ENCODE data around the gene CD8B. TPM values are rescaled to one million over a fixed set of nuclear protein-coding genes. Genes with fewer than 3 reads are reported as not detected.
"Not testable (repeated sequence)": the region's sequence is repeated elsewhere in the genome, so short reads cannot be mapped to it uniquely, and the experiment has no call there.

CD8B gene
- total and polyA plus RNA-seq, 2 of the 13 experiments (the other 11 are each of a cell fraction or from before 2014, with no cell fraction given), result 0.04 TPM; not detected in 1

- H3K27me3 ChIP-seq (ENCODE audit: control insufficient read depth in 1 of 2, insufficient read depth in 2 of 2, low read length in 2 of 2); H3K27ac ChIP-seq (ENCODE audit: extremely low read length, insufficient read depth, low read length); H3K9me3 ChIP-seq (ENCODE audit: low read length); H2AFZ ChIP-seq (ENCODE audit: low read length); H3K4me2 ChIP-seq (ENCODE audit: low read depth, low read length); H3K9ac ChIP-seq (ENCODE audit: insufficient read depth, low read depth, low read length); CTCF ChIA-PET (ENCODE audit: low intra/inter-chr PET ratio, low total read pairs); H3K36me3 ChIP-seq (replicated peaks in 1 of 2; ENCODE audit: control insufficient read depth in 1 of 2, insufficient read depth in 2 of 2, low read length in 2 of 2); H4K20me1 ChIP-seq (ENCODE audit: insufficient read depth, low read length); POLR2A ChIA-PET; H3K79me2 ChIP-seq (ENCODE audit: insufficient read depth, low read length); FAIRE-seq; H3K4me3 ChIP-seq (replicated peaks in 1 of 3; ENCODE audit: insufficient read depth in 1 of 3, low read depth in 2 of 3, low read length in 3 of 3); H3K4me1 ChIP-seq (ENCODE audit: insufficient read depth, low read length); intact Hi-C loops (cut with micrococcal nuclease; ENCODE audit: unreplicated experiment); in situ Hi-C loops (cut with HindIII; ENCODE audit: extremely low pct_ligation_motif_present, low pct_unique_long_range_greater_than_20kb); BruUV-seq (replicated peaks): not testable (repeated sequence)
- ATAC-seq (peak; percentile 63), DNase-seq (ENCODE audit: low spot score) (peak; percentile 11)
- 27% methylated on average over 4 of the region's 4 CpGs for WGBS (ENCODE audit: low lambda C conversion rate)
- peak; percentile 64 for TF ChIP-seq STAG1 (CRISPR knock-in tag; IDR thresholded peaks at IDR 0.05)
Observed at GRCh38 chr2:86900687-86901086, 39.0 kb upstream of the CD8B start.

GRCh38 chr2:86886026-86886425 is 24.3 kb upstream of the CD8B start:
- H2AFZ ChIP-seq (ENCODE audit: low read length); intact Hi-C loops (cut with micrococcal nuclease; ENCODE audit: unreplicated experiment); H3K4me1 ChIP-seq (ENCODE audit: insufficient read depth, low read length); POLR2A ChIA-PET; DNase-seq (ENCODE audit: low spot score); BruUV-seq (replicated peaks); H3K27me3 ChIP-seq (ENCODE audit: control insufficient read depth in 1 of 2, insufficient read depth in 2 of 2, low read length in 2 of 2); FAIRE-seq; H4K20me1 ChIP-seq (ENCODE audit: insufficient read depth, low read length); H3K9me3 ChIP-seq (ENCODE audit: low read length); CTCF ChIA-PET (ENCODE audit: low intra/inter-chr PET ratio, low total read pairs); H3K36me3 ChIP-seq (replicated peaks in 1 of 2; ENCODE audit: control insufficient read depth in 1 of 2, insufficient read depth in 2 of 2, low read length in 2 of 2); H3K4me3 ChIP-seq (replicated peaks in 1 of 3; ENCODE audit: insufficient read depth in 1 of 3, low read depth in 2 of 3, low read length in 3 of 3); H3K4me2 ChIP-seq (ENCODE audit: low read depth, low read length); H3K79me2 ChIP-seq (ENCODE audit: insufficient read depth, low read length); in situ Hi-C loops (cut with HindIII; ENCODE audit: extremely low pct_ligation_motif_present, low pct_unique_long_range_greater_than_20kb); ATAC-seq; H3K27ac ChIP-seq (ENCODE audit: extremely low read length, insufficient read depth, low read length); H3K9ac ChIP-seq (ENCODE audit: insufficient read depth, low read depth, low read length): not testable (repeated sequence)
- 47% methylated on average over 3 of the region's 3 CpGs for WGBS (ENCODE audit: low lambda C conversion rate)

DNA sequence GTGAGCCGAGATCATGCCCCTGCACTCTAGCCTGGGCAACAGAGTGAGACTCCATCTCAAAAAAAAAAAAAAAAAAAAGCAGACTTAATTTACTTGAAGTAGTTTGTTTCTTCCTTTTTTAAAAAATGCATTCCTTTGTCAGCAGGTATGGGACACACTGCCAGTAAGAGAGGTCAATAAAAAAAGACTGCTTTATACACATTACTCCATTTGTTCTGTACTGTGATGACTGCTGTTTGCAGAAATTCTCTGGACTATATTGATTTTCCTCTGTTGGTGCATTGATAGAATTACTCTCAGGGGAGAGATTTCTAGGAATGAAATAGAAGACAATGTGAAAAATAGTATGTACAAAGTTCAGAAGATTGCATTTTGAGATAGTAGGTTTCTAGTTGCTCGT is 21.2 kb upstream of the CD8B start:
- peak; percentile 74 for ATAC-seq
- H3K36me3 ChIP-seq (replicated peaks in 1 of 2; ENCODE audit: control insufficient read depth in 1 of 2, insufficient read depth in 2 of 2, low read length in 2 of 2); H3K9me3 ChIP-seq (ENCODE audit: low read length); in situ Hi-C loops (cut with HindIII; ENCODE audit: extremely low pct_ligation_motif_present, low pct_unique_long_range_greater_than_20kb); FAIRE-seq; H4K20me1 ChIP-seq (ENCODE audit: insufficient read depth, low read length); H3K4me1 ChIP-seq (ENCODE audit: insufficient read depth, low read length); H3K4me2 ChIP-seq (ENCODE audit: low read depth, low read length); H3K9ac ChIP-seq (ENCODE audit: insufficient read depth, low read depth, low read length); BruUV-seq (replicated peaks); H2AFZ ChIP-seq (ENCODE audit: low read length); H3K79me2 ChIP-seq (ENCODE audit: insufficient read depth, low read length); H3K27ac ChIP-seq (ENCODE audit: extremely low read length, insufficient read depth, low read length); DNase-seq (ENCODE audit: low spot score); CTCF ChIA-PET (ENCODE audit: low intra/inter-chr PET ratio, low total read pairs); POLR2A ChIA-PET; H3K4me3 ChIP-seq (replicated peaks in 1 of 3; ENCODE audit: insufficient read depth in 1 of 3, low read depth in 2 of 3, low read length in 3 of 3); intact Hi-C loops (cut with micrococcal nuclease; ENCODE audit: unreplicated experiment); H3K27me3 ChIP-seq (ENCODE audit: control insufficient read depth in 1 of 2, insufficient read depth in 2 of 2, low read length in 2 of 2): not testable (repeated sequence)
- TF ChIP-seq BCL6 (CRISPR knock-in tag; IDR thresholded peaks at IDR 0.05), result peak; percentile 75
- WGBS (ENCODE audit: low lambda C conversion rate), result 13% methylated on average over 2 of the region's 2 CpGs

DNA sequence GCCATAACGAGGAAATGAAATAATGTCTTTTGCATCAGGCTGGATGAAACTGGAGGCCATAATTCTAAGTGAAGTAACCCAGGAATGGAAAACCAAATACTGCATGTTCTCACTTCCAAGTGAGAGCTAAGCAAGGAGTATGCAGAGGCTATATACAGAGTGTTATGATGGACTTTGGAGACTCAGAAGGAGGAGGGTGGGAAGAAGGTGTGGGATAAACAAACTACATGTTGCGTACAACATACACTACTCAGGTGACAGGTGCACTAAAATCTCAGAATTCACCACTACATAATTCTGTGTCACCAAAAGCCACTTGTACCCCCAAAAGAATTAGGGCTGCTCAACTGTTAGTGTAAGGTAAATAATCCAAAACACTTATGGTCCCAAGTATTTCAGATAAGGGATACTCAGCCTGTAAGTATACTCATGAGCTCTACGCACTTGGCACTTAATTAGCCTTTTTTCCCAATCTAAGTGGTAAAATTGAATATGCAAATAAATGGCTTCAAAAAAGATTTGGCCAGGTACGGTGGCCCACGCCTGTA is 20.5 kb upstream of the CD8B start:
- H3K4me1 ChIP-seq (ENCODE audit: insufficient read depth, low read length); ATAC-seq; H3K27ac ChIP-seq (ENCODE audit: extremely low read length, insufficient read depth, low read length); H3K79me2 ChIP-seq (ENCODE audit: insufficient read depth, low read length); H4K20me1 ChIP-seq (ENCODE audit: insufficient read depth, low read length); H3K36me3 ChIP-seq (replicated peaks in 1 of 2; ENCODE audit: control insufficient read depth in 1 of 2, insufficient read depth in 2 of 2, low read length in 2 of 2); CTCF ChIA-PET (ENCODE audit: low intra/inter-chr PET ratio, low total read pairs); POLR2A ChIA-PET; H3K9ac ChIP-seq (ENCODE audit: insufficient read depth, low read depth, low read length); H2AFZ ChIP-seq (ENCODE audit: low read length); H3K27me3 ChIP-seq (ENCODE audit: control insufficient read depth in 1 of 2, insufficient read depth in 2 of 2, low read length in 2 of 2); BruUV-seq (replicated peaks); FAIRE-seq; H3K4me2 ChIP-seq (ENCODE audit: low read depth, low read length); intact Hi-C loops (cut with micrococcal nuclease; ENCODE audit: unreplicated experiment); DNase-seq (ENCODE audit: low spot score); in situ Hi-C loops (cut with HindIII; ENCODE audit: extremely low pct_ligation_motif_present, low pct_unique_long_range_greater_than_20kb); H3K4me3 ChIP-seq (replicated peaks in 1 of 3; ENCODE audit: insufficient read depth in 1 of 3, low read depth in 2 of 3, low read length in 3 of 3); H3K9me3 ChIP-seq (ENCODE audit: low read length): not testable (repeated sequence)
- WGBS (ENCODE audit: low lambda C conversion rate), result 59% methylated on average over 5 of the region's 5 CpGs
